Mesenteric fat pad (tissue), 1 donor: ENCODE data around the gene DUSP3. TPM values are rescaled to one million over a fixed set of nuclear protein-coding genes. Genes with fewer than 3 reads are reported as not detected.
"Not testable (repeated sequence)": the region's sequence is repeated elsewhere in the genome, so short reads cannot be mapped to it uniquely, and the experiment has no call there.

ENCODE experiments used
- DNase-seq: peaks from one replicate; pipeline ENCODE4 v3.0.0-alpha.2; 2020; ENCODE audit warnings: low spot score
- total RNA-seq: library from RNA; stranded (reverse); fragmentation: NEBNext Ultra II Directional; extraction: Animal tissue kit (Norgen Biotek cat#: 25700); gene quantifications from one replicate; pipeline ENCODE4 v1.2.1, GENCODE V29; 2021
- donor health status: DM: yes; HTN: yes; CAD: no.

DUSP3 gene
- total RNA-seq, 1 donor from 2014 or later, result 103 TPM

GRCh38 chr17:43803758-43804157 is 25.0 kb upstream of the DUSP3 start:
- no peak for DNase-seq

GRCh38 chr17:43801844-43802243 is 23.1 kb upstream of the DUSP3 start:
- no peak for DNase-seq

- DNase-seq, result no peak
Measured at GRCh38 chr17:43800736-43801135, 22.0 kb upstream of the DUSP3 start.

- DNase-seq, result no peak
Measured at GRCh38 chr17:43799047-43799446, 20.3 kb upstream of the DUSP3 start.

- not testable (repeated sequence) for DNase-seq
Measured at GRCh38 chr17:43798024-43798423, 19.2 kb upstream of the DUSP3 start.

DNA sequence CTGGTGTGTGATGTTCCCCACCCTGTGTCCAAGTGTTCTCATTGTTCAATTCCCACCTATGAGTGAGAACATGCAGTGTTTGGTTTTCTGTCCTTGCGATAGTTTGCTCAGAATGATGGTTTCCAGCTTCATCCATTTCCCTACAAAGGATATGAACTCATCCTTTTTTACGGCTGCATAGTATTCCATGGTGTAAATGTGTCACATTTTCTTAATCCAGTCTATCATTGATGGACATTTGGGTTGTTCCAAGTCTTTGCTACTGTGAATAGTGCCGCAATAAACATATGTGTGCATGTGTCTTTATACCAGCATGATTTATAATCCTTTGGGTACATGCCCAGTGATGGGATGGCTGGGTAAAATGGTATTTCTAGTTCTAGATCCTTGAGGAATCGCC is 13.9 kb upstream of the DUSP3 start:
- DNase-seq, result not testable (repeated sequence)

DNA sequence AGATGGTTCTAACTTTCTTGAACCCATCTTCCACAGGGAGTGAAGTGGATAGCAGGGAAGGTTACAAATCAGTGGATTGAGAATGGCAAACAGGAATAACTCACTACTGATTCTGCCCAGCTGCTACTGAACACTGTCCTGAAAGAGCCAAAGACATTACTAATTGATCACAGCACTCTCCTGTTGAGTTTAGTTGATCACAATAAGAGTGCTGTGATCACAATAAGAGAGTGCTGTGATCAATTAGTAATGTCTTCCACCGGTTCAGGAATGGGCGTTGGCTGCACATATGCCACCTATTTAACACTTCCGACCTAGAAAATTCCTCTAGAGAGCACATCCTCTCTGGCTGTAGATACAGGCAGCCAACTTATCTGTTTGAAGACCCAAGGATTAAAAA is 12.8 kb upstream of the DUSP3 start:
- DNase-seq, result no peak

- DNase-seq, result no peak
Measured at GRCh38 chr17:43790311-43790940, 11.6 kb upstream of the DUSP3 start.

GRCh38 chr17:43789482-43789881 is 10.7 kb upstream of the DUSP3 start:
- no peak for DNase-seq

DNA sequence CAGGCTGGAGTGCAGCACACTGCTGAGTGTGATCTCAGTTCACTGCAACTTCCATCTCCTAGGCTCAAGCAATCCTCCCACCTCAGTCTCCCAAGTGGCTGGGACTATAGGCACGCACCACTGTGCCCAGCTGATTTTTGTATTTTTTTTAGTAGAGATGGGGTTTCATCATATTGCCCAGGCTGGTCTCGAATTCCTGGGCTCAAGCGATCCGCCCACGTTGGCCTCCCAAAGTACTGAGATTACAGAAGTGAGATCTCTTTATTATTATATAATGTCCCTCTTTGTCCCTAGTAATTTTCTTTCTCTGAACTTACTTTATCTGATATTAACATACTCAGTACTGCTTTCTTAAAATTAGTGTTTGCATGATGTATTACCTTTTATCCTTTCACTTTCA is 9.8 kb upstream of the DUSP3 start:
- DNase-seq, result no peak

DNA sequence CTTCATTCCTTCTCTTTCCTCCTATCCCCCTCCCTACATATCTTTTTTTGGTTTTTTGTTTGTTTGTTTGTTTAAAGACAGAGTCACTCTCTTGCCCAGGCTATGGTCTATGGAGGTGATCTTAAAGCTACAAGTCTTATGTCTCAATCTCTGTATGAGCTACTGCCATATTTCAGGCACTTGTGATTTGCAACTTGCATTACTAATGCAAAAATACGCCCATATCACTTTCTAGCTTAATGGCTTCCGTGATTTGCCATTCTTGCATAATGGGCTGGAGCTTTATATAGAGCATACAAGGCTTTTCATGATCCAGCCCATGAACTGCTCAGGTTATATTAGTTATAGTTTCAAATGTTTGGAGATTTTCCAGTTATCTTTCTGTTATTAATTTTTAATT is 9.0 kb upstream of the DUSP3 start:
- DNase-seq, result no peak

- DNase-seq, result no peak
Measured at GRCh38 chr17:43784628-43785101, 5.9 kb upstream of the DUSP3 start.

GRCh38 chr17:43784068-43784467 is 5.3 kb upstream of the DUSP3 start:
- no peak for DNase-seq

DNA sequence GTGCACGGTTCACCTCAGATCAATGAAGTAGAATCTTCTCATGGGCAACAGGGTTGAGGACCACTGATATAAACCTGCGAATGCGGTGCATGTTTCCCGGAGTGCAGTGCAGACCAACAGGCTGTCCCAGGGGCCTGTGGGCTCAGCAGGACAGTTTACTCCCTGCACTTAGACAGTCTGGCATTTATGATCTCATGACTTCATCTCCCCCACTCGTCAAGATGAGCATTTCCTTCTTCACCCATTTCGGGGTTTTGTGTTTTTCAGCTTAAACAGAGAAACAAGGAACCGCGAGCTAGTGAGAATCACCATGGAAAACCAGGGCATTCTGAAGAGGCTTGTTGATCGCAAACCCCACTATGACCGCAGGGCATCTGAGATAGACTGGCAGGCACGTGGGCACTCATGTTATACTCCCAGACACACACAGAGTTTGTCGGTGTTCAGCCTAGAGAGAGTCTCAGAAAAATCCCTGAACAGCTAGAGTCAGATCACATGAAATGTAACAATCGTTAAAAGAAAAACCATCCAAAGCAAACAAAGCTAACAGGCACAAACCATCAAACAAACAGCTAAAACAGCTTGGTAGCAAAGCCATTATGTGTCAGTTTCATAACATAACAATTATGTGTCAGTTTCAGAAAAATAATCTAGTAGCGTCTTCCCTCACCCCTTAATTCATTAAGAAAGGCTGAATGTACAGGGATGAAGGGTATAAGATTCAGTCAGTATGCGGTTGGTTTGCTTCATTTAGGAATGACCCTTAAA is 4.3 kb upstream of the DUSP3 start:
- DNase-seq, result no peak

GRCh38 chr17:43780135-43780534 is 1.4 kb upstream of the DUSP3 start, which contains the start of gene CFAP97D1:
CFAP97D1 (plus strand) TSS chr17:43780435; CDS start chr17:43780463, 28 bp downstream.
- no peak for DNase-seq

DNA sequence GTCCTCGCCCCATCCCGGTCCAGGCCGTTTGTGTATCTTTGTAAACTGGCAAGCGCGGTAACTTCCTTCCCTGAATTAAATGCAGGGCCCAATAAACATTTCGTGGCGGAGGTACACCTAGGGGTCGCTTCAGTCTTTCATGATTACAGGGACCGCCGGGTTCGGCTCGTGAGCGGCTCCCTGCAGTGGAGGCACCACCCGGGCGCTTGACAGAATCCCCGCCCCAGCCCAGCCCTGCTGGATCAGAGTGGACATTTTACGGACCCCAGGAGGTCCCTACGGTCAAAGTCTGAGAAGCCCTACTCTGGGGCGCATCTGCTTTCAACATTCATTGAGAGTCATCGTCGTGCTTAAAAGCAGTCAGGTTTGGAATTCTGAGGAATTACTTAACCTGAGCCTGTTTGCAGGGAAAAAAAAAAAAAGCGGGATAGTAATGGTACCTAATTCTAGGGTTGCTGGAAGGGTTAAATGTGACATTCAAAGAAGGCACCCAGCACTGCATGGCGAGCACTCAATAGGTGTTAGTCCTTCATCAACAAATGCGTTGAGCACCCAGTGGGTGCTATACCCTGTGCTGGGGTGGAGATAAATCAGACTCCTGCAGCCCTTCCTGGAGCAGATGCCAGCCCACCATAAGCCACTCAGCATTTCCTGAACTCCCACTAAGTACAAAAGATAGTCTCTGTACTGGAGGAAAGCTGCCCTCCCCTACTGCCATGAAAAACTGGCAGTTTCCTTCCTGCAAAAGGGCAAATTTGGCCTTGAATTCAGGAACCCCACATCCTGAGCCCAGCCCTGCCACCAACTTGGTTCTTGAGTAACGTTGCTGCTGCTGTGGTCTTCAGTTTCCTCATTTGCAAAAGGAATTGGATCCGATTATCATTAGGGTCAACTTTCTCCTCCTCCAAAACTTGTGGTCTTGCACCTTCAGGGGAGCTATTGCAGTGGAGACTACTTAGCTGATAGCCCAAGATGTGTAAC is 658 bp upstream of the DUSP3 start:
- DNase-seq, result no peak

DNA sequence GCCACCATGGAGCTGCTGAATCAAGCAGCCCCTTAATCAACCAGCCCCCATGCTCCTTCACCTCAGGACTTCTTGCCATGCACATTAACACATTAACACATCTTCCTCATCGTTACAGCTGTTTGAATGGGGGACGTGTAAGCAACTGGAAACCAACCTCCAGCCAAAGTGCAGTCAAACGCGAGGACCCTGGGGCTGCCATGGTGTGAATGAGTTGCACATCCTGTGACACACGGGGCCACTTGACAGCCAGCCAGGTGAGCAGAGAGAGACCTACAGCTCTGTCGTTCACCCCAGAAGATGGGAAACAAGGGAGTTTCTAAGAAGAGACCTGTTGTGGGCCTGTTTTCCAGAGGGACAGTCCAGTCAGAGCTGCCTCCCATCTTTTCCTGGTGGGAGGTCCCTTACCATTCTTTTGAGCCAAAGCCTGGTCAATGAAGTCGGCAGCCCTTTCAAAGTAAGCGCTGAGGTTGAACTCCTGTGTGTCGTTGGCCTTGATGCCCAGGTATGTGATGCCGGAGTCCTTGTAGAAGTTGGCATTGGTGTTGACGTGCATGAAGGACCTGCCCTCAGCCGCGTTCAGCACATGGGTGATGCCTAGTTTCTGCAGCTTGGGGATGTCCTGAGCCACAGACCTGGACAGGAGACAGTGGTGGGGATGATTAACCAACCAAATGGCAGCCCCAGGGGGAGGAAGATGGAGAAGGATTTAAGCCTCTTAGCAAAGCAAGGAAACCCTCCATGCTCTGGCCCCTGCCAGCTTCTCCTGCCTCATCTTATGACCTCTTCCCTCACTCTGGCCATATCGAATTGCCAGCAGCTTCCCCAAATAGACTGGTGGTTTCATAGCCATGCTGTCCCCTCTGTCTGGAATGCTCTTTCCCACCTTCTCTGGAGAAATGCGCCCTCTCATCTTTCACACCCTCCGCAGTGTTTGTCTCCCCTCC is 4.2 kb downstream of the DUSP3 start:
- no peak for DNase-seq

- DNase-seq, result peak; percentile 80
Measured at GRCh38 chr17:43772877-43773648, 5.7 kb downstream of the DUSP3 start.

DNA sequence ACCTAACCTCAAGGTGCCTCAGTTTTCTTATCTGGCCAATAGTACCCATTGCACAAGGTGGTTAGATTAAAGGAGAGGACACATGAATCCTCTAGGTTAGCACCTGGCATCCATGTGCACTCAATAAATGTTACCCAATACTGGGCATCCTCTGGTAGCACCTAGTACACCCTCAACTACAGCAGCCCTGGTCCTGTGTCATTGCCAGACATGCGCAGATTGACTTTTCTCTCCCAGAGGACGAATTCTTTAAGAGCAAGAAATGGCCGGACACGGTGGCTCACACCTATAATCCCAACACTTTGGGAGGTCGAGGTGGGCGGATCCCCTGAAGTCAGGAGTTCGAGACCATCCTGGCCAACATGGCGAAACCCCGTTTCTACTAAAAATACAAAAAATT is 7.3 kb downstream of the DUSP3 start:
- DNase-seq, result peak; percentile 55

- no peak for DNase-seq
Measured at GRCh38 chr17:43770957-43771356, 7.8 kb downstream of the DUSP3 start.
